ENCODE measurements around the gene TBC1D13. TPM values are rescaled to one million over a fixed set of nuclear protein-coding genes. Genes with fewer than 3 reads are reported as not detected.

Gene TBC1D13
- total RNA-seq, 2 donors from 2014 or later = 25.9 to 33.4 TPM

- DNase-seq (ENCODE audit: low spot score) = no peak
- Mint-ChIP-seq H3K4me3 (peak overlapping the region; percentile 17), H3K36me3 (no peaks in the 10 kb centered on the region), H3K27me3 (no peaks in the 10 kb centered on the region), H3K9me3 (no peaks in the 10 kb centered on the region), H3K4me1 (ENCODE audit: low read depth in 2 of 2) (peaks cover 7 to 9% of the 10 kb centered on the region in 2 donors), H3K27ac (no peak overlapping the region)
- no peak for ATAC-seq
These were observed 33.9 kb downstream of the TBC1D13 start for GRCh38 chr9:128820665-128821583.

- peak overlapping the region; percentile 17 for H3K4me3 Mint-ChIP-seq
- no peaks in the 10 kb centered on the region for H3K36me3 Mint-ChIP-seq
- no peaks in the 10 kb centered on the region for H3K27me3 Mint-ChIP-seq
- DNase-seq (ENCODE audit: low spot score) = no peak
- ATAC-seq = no peak
- no peaks in the 10 kb centered on the region for H3K9me3 Mint-ChIP-seq
- H3K27ac Mint-ChIP-seq = no peak overlapping the region
- H3K4me1 Mint-ChIP-seq (ENCODE audit: low read depth in 2 of 2) = peaks cover 7 to 9% of the 10 kb centered on the region in 2 donors
These were observed 34.7 kb downstream of the TBC1D13 start for GRCh38 chr9:128821584-128822406.

GRCh38 chr9:128822407-128823042, 35.5 kb downstream of the TBC1D13 start:
- Mint-ChIP-seq H3K27me3 (no peaks in the 10 kb centered on the region), H3K9me3 (no peaks in the 10 kb centered on the region), H3K36me3 (no peaks in the 10 kb centered on the region), H3K27ac (no peak overlapping the region), H3K4me3 (no peak overlapping the region), H3K4me1 (ENCODE audit: low read depth in 2 of 2) (peaks cover 7 to 9% of the 10 kb centered on the region in 2 donors)
- ATAC-seq (no peak), DNase-seq (ENCODE audit: low spot score) (no peak)

GRCh38 chr9:128823362-128823902, 36.4 kb downstream of the TBC1D13 start:
- H3K4me3 Mint-ChIP-seq = no peak overlapping the region
- ATAC-seq = no peak

GRCh38 chr9:128823903-128824406, 36.9 kb downstream of the TBC1D13 start:
- DNase-seq (ENCODE audit: low spot score) (no peak), ATAC-seq (no peak)
- Mint-ChIP-seq H3K4me3 (no peak overlapping the region), H3K27ac (no peak overlapping the region), H3K9me3 (no peaks in the 10 kb centered on the region), H3K4me1 (ENCODE audit: low read depth in 2 of 2) (peaks cover 13 to 14% of the 10 kb centered on the region in 2 donors), H3K27me3 (no peaks in the 10 kb centered on the region), H3K36me3 (no peaks in the 10 kb centered on the region)

More at GRCh38 chr9:128823362-128823902, 36.4 kb downstream of the TBC1D13 start:
- no peaks in the 10 kb centered on the region for H3K36me3 Mint-ChIP-seq
- H3K4me1 Mint-ChIP-seq (ENCODE audit: low read depth in 2 of 2) = peaks cover 8 to 9% of the 10 kb centered on the region in 2 donors
- H3K9me3 Mint-ChIP-seq = no peaks in the 10 kb centered on the region
- no peak for DNase-seq (ENCODE audit: low spot score)
- no peak overlapping the region for H3K27ac Mint-ChIP-seq
- H3K27me3 Mint-ChIP-seq = no peaks in the 10 kb centered on the region

GRCh38 chr9:128824911-128825310, 37.9 kb downstream of the TBC1D13 start:
- peaks cover 9 to 13% of the 10 kb centered on the region in 2 donors for H3K4me1 Mint-ChIP-seq (ENCODE audit: low read depth in 2 of 2)
- no peaks in the 10 kb centered on the region for H3K27me3 Mint-ChIP-seq
- DNase-seq (ENCODE audit: low spot score) (no peak), ATAC-seq (no peak)
- no peaks in the 10 kb centered on the region for H3K36me3 Mint-ChIP-seq
- no peak overlapping the region for H3K4me3 Mint-ChIP-seq
- no peak overlapping the region for H3K27ac Mint-ChIP-seq
- H3K9me3 Mint-ChIP-seq = no peaks in the 10 kb centered on the region

- DNase-seq (ENCODE audit: low spot score) (no peak), ATAC-seq (no peak)
- Mint-ChIP-seq H3K4me1 (ENCODE audit: low read depth in 2 of 2) (peaks cover 9 to 13% of the 10 kb centered on the region in 2 donors), H3K27me3 (no peaks in the 10 kb centered on the region), H3K36me3 (no peaks in the 10 kb centered on the region), H3K27ac (no peak overlapping the region), H3K4me3 (no peak overlapping the region), H3K9me3 (no peaks in the 10 kb centered on the region)
These were observed 39.1 kb downstream of the TBC1D13 start for GRCh38 chr9:128825923-128826700.

GRCh38 chr9:128828267-128828666, 41.2 kb downstream of the TBC1D13 start:
- no peaks in the 10 kb centered on the region for H3K36me3 Mint-ChIP-seq
- peak overlapping the region; percentile 77 to 96 for H3K27ac Mint-ChIP-seq
- no peak for ATAC-seq

GRCh38 chr9:128828719-128829452, 41.8 kb downstream of the TBC1D13 start:
- peak in 1 of 2 donors; percentile 3 for ATAC-seq
- Mint-ChIP-seq H3K9me3 (no peaks in the 10 kb centered on the region), H3K27ac (peak overlapping the region; percentile 77 to 96), H3K4me1 (ENCODE audit: low read depth in 2 of 2) (peaks cover 9 to 10% of the 10 kb centered on the region in 2 donors), H3K27me3 (no peaks in the 10 kb centered on the region), H3K36me3 (no peaks in the 10 kb centered on the region), H3K4me3 (peak overlapping the region; percentile 96)
- no peak for DNase-seq (ENCODE audit: low spot score)

More at GRCh38 chr9:128828267-128828666, 41.2 kb downstream of the TBC1D13 start:
- H3K27me3 Mint-ChIP-seq = no peaks in the 10 kb centered on the region
- H3K9me3 Mint-ChIP-seq = no peaks in the 10 kb centered on the region
- DNase-seq (ENCODE audit: low spot score) = no peak
- peaks cover 9 to 10% of the 10 kb centered on the region in 2 donors for H3K4me1 Mint-ChIP-seq (ENCODE audit: low read depth in 2 of 2)
- H3K4me3 Mint-ChIP-seq = peak overlapping the region; percentile 96

GRCh38 chr9:128829477-128830251, 42.6 kb downstream of the TBC1D13 start, which contains the start of gene SPOUT1:
Gene SPOUT1 (minus strand): TSS chr9:128829794. CDS start chr9:128829780, 14 bp downstream.
- ATAC-seq (peak; percentile 99), DNase-seq (ENCODE audit: low spot score) (peak; percentile 92)
- Mint-ChIP-seq H3K27me3 (no peaks in the 10 kb centered on the region), H3K36me3 (no peaks in the 10 kb centered on the region), H3K4me3 (peak within 1 kb of the TSS; percentile 96), H3K9me3 (no peaks in the 10 kb centered on the region), H3K4me1 (ENCODE audit: low read depth in 2 of 2) (peaks cover 9 to 14% of the 10 kb centered on the region in 2 donors), H3K27ac (peak within 1 kb of the TSS; percentile 77 to 96)

- H3K9me3 Mint-ChIP-seq = no peaks in the 10 kb centered on the region
- no peak overlapping the region for H3K4me3 Mint-ChIP-seq
- DNase-seq (ENCODE audit: low spot score) (no peak), ATAC-seq (no peak)
- H3K36me3 Mint-ChIP-seq = no peaks in the 10 kb centered on the region
- peaks cover 5 to 9% of the 10 kb centered on the region in 2 donors for H3K4me1 Mint-ChIP-seq (ENCODE audit: low read depth in 2 of 2)
- H3K27me3 Mint-ChIP-seq = no peaks in the 10 kb centered on the region
- H3K27ac Mint-ChIP-seq = no peak overlapping the region
These were observed 46.6 kb downstream of the TBC1D13 start for GRCh38 chr9:128833696-128834095.
